Measurements from ENCODE around the gene MDM1.

MDM1 gene

DNA sequence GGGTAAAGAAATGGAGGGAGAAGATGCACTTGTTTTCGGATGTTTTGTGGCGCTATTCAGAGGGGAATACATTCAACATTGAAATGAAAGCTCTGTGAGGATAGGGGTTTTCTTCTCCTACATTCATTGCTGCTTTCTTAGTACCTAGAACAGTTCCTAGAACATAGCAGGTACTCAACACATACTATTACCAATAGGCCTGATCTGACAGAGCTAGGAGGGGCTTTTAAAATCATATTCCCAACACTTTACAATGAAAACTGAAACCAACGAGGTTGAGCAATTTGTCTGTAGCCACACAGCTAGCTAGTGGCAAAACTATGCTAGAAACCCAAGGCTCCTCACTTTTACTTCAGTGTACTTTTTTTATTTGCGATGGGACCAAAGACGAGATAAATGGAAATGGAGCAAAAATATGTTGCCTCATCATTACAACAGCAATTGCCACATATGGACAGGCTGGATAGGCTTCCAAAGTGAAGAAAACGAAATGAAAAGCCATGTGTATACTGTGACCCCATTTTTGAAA lies 55.7 kb downstream of the MDM1 start:
- Histone ChIP-seq H4K20me1 (ENCODE audit: insufficient read depth, low read length, poor library complexity, severe bottlenecking) (no peaks in the 10 kb centered on the region), H3K27me3 (ENCODE audit: insufficient read depth, low read length, poor library complexity, severe bottlenecking) (no peaks in the 10 kb centered on the region), H3K9me2 (replicated peaks; ENCODE audit: low read depth, low read length) (no peaks in the 10 kb centered on the region), H3K4me3 (ENCODE audit: low read length, poor library complexity, severe bottlenecking) (no peak overlapping the region), H3K36me3 (ENCODE audit: insufficient read depth, low read length) (no peaks in the 10 kb centered on the region), H3K9me3 (ENCODE audit: insufficient read depth, low read depth, low read length) (no peaks in the 10 kb centered on the region), H2AFZ (ENCODE audit: low read length) (no peak overlapping the region), H3K79me2 (ENCODE audit: insufficient read depth, low read length) (no peaks in the 10 kb centered on the region), H3F3A (ENCODE audit: low read depth) (no peaks in the 10 kb centered on the region), H3K9ac (ENCODE audit: low read depth, low read length, poor library complexity, severe bottlenecking) (no peak overlapping the region), H3K4me1 (ENCODE audit: insufficient read depth, low read length, poor library complexity, severe bottlenecking) (peaks cover 8% of the 10 kb centered on the region), H3K4me2 (ENCODE audit: low read depth, low read length, poor library complexity, severe bottlenecking) (no peak overlapping the region)
- no peak for TF ChIP-seq EZH2phosphoT487 (IDR thresholded peaks at IDR 0.05; ENCODE audit: borderline replicate concordance)
- TF ChIP-seq, protein P1, sequence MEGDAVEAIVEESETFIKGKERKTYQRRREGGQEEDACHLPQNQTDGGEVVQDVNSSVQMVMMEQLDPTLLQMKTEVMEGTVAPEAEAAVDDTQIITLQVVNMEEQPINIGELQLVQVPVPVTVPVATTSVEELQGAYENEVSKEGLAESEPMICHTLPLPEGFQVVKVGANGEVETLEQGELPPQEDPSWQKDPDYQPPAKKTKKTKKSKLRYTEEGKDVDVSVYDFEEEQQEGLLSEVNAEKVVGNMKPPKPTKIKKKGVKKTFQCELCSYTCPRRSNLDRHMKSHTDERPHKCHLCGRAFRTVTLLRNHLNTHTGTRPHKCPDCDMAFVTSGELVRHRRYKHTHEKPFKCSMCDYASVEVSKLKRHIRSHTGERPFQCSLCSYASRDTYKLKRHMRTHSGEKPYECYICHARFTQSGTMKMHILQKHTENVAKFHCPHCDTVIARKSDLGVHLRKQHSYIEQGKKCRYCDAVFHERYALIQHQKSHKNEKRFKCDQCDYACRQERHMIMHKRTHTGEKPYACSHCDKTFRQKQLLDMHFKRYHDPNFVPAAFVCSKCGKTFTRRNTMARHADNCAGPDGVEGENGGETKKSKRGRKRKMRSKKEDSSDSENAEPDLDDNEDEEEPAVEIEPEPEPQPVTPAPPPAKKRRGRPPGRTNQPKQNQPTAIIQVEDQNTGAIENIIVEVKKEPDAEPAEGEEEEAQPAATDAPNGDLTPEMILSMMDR (conservative IDR thresholded peaks at IDR 0.05; ENCODE audit: low read length) = no peak

DNA sequence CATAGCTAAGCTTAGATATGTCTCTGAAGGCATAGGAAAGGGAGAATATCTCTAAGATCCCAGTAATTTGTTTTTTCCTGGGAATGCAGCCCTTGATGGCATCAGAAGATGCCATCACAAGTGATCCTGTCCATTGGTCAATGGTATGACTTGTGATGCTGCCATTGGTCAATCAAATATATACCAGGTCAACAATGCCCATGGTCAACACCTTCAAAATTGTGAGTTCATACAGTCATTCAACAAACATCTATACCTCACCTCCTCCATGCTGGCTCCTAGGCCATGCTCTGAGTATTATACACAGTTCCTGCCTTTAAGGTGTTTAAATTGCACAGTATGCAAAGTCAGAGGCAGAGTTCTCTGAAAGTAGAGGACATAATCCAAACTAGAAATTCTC lies 59.4 kb downstream of the MDM1 start:
- H3K4me2 ChIP-seq (ENCODE audit: low read depth, low read length, poor library complexity, severe bottlenecking) = no peak overlapping the region
- no peak for TF ChIP-seq EZH2phosphoT487 (IDR thresholded peaks at IDR 0.05; ENCODE audit: borderline replicate concordance)
- TF ChIP-seq, protein P1 (conservative IDR thresholded peaks at IDR 0.05; ENCODE audit: low read length) = no peak

DNA sequence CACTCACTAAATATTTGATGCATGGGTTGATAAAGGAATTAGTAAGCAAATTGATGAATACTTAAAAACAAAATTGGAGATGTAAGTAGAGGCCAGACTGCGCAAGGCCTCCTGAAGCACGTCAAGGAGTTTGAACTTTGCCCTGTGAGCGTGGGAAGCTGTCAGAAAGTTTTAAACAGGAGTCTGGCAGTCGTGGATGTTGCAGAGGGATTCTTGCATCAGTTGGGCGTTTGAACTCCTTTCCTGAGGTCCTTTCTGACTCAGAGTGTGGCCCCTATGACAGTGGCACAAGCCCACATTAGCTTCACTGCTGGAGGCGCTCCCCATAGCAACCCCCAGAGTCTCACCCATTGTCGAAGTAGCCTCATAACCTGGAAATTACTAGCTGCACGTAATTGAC lies 60.8 kb downstream of the MDM1 start:
- no peak overlapping the region for H2AFZ ChIP-seq (ENCODE audit: low read length)

More for the DNA sequence above, 59.4 kb downstream of the MDM1 start:
- Histone ChIP-seq H3F3A (ENCODE audit: low read depth) (no peaks in the 10 kb centered on the region), H3K27me3 (ENCODE audit: insufficient read depth, low read length, poor library complexity, severe bottlenecking) (no peaks in the 10 kb centered on the region), H3K4me3 (ENCODE audit: low read length, poor library complexity, severe bottlenecking) (no peak overlapping the region), H3K4me1 (ENCODE audit: insufficient read depth, low read length, poor library complexity, severe bottlenecking) (peaks cover 2% of the 10 kb centered on the region), H3K9ac (ENCODE audit: low read depth, low read length, poor library complexity, severe bottlenecking) (no peak overlapping the region), H4K20me1 (ENCODE audit: insufficient read depth, low read length, poor library complexity, severe bottlenecking) (no peaks in the 10 kb centered on the region), H3K9me3 (ENCODE audit: insufficient read depth, low read depth, low read length) (no peaks in the 10 kb centered on the region), H3K79me2 (ENCODE audit: insufficient read depth, low read length) (no peaks in the 10 kb centered on the region), H2AFZ (ENCODE audit: low read length) (no peak overlapping the region), H3K36me3 (ENCODE audit: insufficient read depth, low read length) (no peaks in the 10 kb centered on the region), H3K9me2 (replicated peaks; ENCODE audit: low read depth, low read length) (no peaks in the 10 kb centered on the region)

More for the DNA sequence above, 60.8 kb downstream of the MDM1 start:
- Histone ChIP-seq H3K79me2 (ENCODE audit: insufficient read depth, low read length) (no peaks in the 10 kb centered on the region), H3K9me2 (replicated peaks; ENCODE audit: low read depth, low read length) (no peaks in the 10 kb centered on the region), H3K9ac (ENCODE audit: low read depth, low read length, poor library complexity, severe bottlenecking) (no peak overlapping the region), H3K9me3 (ENCODE audit: insufficient read depth, low read depth, low read length) (no peaks in the 10 kb centered on the region), H4K20me1 (ENCODE audit: insufficient read depth, low read length, poor library complexity, severe bottlenecking) (no peaks in the 10 kb centered on the region), H3K36me3 (ENCODE audit: insufficient read depth, low read length) (no peaks in the 10 kb centered on the region), H3K4me2 (ENCODE audit: low read depth, low read length, poor library complexity, severe bottlenecking) (no peak overlapping the region), H3K4me3 (ENCODE audit: low read length, poor library complexity, severe bottlenecking) (no peak overlapping the region), H3F3A (ENCODE audit: low read depth) (no peaks in the 10 kb centered on the region), H3K4me1 (ENCODE audit: insufficient read depth, low read length, poor library complexity, severe bottlenecking) (peaks cover 7% of the 10 kb centered on the region), H3K27me3 (ENCODE audit: insufficient read depth, low read length, poor library complexity, severe bottlenecking) (no peaks in the 10 kb centered on the region)
- TF ChIP-seq, protein P1 (conservative IDR thresholded peaks at IDR 0.05; ENCODE audit: low read length) = no peak
- TF ChIP-seq EZH2phosphoT487 (IDR thresholded peaks at IDR 0.05; ENCODE audit: borderline replicate concordance) = no peak
